LNCAP (cell line): ENCODE measurements around the gene BCL2L11.

Experiments
- TF ChIP-seq, protein P1 (sequence below): fragments of 450-650 bp; IDR thresholded peaks from 2 replicates; pipeline ENCODE4 v1.5.1; 2017; ENCODE audit warnings: mild to moderate bottlenecking

The BCL2L11 gene

GRCh38 chr2:111200333-111200881 is 79.7 kb downstream of the BCL2L11 start:
- TF ChIP-seq, protein P1, sequence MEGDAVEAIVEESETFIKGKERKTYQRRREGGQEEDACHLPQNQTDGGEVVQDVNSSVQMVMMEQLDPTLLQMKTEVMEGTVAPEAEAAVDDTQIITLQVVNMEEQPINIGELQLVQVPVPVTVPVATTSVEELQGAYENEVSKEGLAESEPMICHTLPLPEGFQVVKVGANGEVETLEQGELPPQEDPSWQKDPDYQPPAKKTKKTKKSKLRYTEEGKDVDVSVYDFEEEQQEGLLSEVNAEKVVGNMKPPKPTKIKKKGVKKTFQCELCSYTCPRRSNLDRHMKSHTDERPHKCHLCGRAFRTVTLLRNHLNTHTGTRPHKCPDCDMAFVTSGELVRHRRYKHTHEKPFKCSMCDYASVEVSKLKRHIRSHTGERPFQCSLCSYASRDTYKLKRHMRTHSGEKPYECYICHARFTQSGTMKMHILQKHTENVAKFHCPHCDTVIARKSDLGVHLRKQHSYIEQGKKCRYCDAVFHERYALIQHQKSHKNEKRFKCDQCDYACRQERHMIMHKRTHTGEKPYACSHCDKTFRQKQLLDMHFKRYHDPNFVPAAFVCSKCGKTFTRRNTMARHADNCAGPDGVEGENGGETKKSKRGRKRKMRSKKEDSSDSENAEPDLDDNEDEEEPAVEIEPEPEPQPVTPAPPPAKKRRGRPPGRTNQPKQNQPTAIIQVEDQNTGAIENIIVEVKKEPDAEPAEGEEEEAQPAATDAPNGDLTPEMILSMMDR, result no peak

DNA sequence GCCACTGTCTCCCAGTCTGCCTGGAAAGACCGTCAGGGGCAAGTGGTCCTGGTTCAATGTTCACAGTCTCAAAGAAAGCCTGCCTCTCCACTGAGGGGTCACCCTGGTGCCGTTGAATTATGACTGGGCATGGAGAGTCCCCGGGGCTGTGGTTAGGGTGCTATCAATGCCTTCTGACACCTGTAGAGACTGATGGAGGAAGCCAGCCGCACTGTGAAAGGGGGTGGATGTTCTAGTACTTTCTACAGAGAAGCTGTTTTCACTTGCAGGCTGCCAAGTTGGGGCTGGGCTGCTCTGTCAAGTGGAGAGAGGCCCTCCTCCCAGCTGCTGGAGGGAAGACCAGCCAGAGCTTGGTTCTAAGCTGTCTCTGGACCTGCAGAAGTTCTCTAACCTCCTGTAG is 80.5 kb downstream of the BCL2L11 start:
- TF ChIP-seq, protein P1, result no peak

DNA sequence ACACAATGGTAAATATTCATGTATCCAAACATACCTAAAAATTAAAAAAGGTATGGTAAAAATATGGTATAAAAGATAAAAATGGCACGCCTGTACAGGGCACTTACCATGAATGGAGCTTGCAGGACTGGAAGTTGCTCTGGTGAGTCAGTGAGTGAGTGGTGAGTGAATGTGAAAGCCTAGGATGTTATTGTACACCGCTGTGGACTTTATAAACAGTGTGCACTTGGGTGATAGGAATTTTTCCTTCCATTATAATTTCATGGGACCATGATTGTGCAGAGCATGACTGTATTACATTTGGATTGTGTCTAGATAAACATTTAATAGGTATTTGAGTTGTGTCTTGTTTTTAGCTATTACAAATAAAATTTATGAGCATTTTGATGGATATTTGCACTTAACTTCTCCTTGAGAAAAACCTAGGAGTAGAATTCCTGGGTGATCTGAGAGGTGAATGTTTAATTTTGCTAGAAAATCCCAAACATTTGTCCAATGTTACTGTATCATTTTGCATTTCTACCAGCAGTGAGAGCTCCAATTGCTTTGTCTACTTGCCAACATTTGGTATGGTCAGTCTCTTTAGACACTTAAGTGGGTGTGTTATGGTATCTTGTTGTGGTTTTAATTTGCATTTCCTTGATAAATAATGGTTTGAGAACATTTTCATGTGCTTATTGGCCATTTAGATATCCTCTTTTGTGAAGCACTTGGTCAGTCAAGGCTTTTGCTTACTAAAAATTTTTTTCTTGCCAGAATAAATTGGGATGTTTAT is 81.7 kb downstream of the BCL2L11 start:
- TF ChIP-seq, protein P1, result no peak

DNA sequence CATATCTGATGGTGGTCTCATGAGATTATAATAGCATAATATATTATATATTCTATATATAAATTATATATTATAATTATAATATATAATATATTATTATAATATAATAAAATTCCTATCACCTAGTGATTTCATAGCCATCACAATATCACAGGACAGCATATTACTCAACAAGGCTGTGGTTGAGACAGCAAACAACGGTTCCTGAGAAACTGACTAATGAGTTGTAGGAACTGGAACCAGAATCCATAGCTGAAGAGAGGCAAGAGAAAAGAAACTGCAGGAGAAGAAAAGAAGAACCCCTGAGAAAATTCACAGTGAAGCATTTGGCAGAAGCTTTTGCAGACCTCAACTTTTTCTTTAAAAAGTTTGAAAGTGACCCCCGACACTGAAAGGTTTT is 84.0 kb downstream of the BCL2L11 start:
- TF ChIP-seq, protein P1, result no peak

DNA sequence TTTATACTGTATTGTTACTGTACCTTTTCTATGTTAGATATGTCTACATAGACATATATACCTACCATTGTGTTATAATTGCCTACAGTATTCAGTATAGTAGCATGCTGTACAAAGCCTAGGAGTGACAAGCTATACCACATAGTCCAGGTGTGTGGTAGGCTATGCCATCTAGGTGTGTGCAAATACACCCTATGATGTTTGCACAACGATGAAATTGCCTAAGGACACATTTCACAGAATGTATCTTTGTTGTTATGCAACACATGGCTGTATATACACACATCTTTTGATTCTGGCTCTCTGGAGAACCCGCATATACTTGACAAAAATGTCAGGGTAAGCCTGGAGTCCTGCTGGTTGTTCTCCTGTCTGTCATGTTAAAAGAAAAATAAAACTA is 85.1 kb downstream of the BCL2L11 start:
- TF ChIP-seq, protein P1, result no peak

DNA sequence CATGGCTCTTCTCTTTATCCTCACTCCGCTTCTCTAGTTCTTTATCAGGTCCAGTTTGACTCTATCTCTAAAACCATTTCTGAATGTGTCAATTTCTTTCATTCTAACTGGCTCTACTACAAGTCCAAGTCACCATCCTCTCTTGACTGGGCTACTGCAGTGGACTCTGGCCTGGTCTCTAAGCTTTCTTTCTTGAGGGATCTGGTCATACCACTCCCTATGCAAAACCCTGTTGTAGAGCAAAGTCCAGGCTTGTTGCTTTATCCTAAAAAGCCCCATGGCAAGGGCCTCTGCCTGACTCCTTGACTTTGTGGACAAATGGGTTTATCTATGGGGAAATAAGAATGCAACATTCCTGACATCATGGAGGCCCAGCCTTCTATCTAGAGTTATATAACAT is 87.1 kb downstream of the BCL2L11 start:
- TF ChIP-seq, protein P1, result no peak

- TF ChIP-seq, protein P1, result no peak
Measured at GRCh38 chr2:111208639-111209038, 87.9 kb downstream of the BCL2L11 start.
